Calu3 (cell line): ENCODE results near the gene DBR1. TPM values are rescaled to one million over a fixed set of nuclear protein-coding genes. Genes with fewer than 3 reads are reported as not detected.

Source experiments
- BruUV-seq: library from RNA; stranded (reverse); fragments of 400-500 nt; replicated peaks from 2 replicates; lab custom pipeline; 2021; lab: Mats Ljungman, UMichigan
- CTCF ChIA-PET: fragments of 300-600 bp; sonication (Branson Sonifier 250); formaldehyde crosslinking; loops from one replicate; lab custom pipeline; 2022; ENCODE audit warnings: antibody characterized with exemption; lab: Charles Lee
- DNase-seq: peaks from one replicate; pipeline ENCODE4 v3.0.0; 2022
- H3K27ac Mint-ChIP-seq: one replicate; pipeline ENCODE4 v1.8.0; 2022; ENCODE audit warnings: mixed read lengths; ENCODE audit not compliant: unreplicated experiment
- H3K27me3 Mint-ChIP-seq: one replicate; pipeline ENCODE4 v1.8.0; 2022; ENCODE audit warnings: mixed read lengths; ENCODE audit not compliant: unreplicated experiment
- H3K36me3 Mint-ChIP-seq: one replicate; pipeline ENCODE4 v1.8.0; 2022; ENCODE audit warnings: mild to moderate bottlenecking, moderate library complexity, mixed read lengths; ENCODE audit not compliant: insufficient read depth, unreplicated experiment
- H3K4me1 Mint-ChIP-seq: one replicate; pipeline ENCODE4 v1.8.0; 2022; ENCODE audit warnings: mild to moderate bottlenecking, low read depth, mixed read lengths; ENCODE audit not compliant: unreplicated experiment
- H3K4me3 Mint-ChIP-seq: one replicate; pipeline ENCODE4 v1.8.0; 2022; ENCODE audit warnings: mild to moderate bottlenecking, low read depth, moderate library complexity, mixed read lengths; ENCODE audit not compliant: unreplicated experiment
- H3K9me3 Mint-ChIP-seq: one replicate; pipeline ENCODE4 v1.8.0; 2022; ENCODE audit warnings: low read depth, mixed read lengths; ENCODE audit not compliant: unreplicated experiment
- intact Hi-C: fragments of 100-400 bp; cut with micrococcal nuclease; formaldehyde crosslinking; loops from one replicate; pipeline ENCODE4 v1.10.0; 2022; ENCODE audit not compliant: unreplicated experiment
- total RNA-seq: library from RNA; stranded (reverse); gene quantifications from 2 replicates; pipeline ENCODE4 v1.2.3, GENCODE V29; 2022
- TF ChIP-seq, protein P1 (sequence below): fragments of 200-600 bp; IDR thresholded peaks from one replicate; pipeline ENCODE4 v1.8.0; 2022; ENCODE audit warnings: antibody characterized with exemption; ENCODE audit not compliant: unreplicated experiment

Gene DBR1
- total RNA-seq, 1 experiment from 2014 or later: 30.8 TPM

DNA sequence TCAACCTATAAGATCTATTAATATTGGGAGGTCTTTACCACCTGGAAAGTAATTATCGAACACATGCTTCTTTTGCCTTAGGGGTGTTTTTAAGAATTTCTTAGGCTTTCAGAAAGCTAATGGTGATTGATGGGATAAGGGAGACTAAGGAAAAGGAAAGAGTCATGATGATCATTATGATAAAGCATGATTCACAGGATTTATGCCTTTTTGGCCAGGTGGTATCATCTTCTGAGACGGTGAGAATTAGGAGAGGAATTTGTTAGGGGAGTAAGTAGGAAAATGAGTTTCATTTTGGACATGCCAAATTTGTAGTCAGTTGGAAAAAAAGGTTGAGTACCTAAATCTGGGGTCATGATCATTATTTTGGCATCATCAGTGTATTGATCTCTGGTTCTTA lies 21.3 kb upstream of the DBR1 start:
- Mint-ChIP-seq H3K36me3 (no peaks in the 10 kb centered on the region), H3K4me3 (no peak overlapping the region), H3K4me1 (peaks cover 8% of the 10 kb centered on the region), H3K27ac (no peak overlapping the region), H3K27me3 (no peaks in the 10 kb centered on the region), H3K9me3 (no peaks in the 10 kb centered on the region)
- no peak for DNase-seq
- TF ChIP-seq, protein P1, sequence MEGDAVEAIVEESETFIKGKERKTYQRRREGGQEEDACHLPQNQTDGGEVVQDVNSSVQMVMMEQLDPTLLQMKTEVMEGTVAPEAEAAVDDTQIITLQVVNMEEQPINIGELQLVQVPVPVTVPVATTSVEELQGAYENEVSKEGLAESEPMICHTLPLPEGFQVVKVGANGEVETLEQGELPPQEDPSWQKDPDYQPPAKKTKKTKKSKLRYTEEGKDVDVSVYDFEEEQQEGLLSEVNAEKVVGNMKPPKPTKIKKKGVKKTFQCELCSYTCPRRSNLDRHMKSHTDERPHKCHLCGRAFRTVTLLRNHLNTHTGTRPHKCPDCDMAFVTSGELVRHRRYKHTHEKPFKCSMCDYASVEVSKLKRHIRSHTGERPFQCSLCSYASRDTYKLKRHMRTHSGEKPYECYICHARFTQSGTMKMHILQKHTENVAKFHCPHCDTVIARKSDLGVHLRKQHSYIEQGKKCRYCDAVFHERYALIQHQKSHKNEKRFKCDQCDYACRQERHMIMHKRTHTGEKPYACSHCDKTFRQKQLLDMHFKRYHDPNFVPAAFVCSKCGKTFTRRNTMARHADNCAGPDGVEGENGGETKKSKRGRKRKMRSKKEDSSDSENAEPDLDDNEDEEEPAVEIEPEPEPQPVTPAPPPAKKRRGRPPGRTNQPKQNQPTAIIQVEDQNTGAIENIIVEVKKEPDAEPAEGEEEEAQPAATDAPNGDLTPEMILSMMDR: no peak
- CTCF ChIA-PET: no interaction called here
- intact Hi-C loops: no loop called here
- no TSS peak for BruUV-seq

DNA sequence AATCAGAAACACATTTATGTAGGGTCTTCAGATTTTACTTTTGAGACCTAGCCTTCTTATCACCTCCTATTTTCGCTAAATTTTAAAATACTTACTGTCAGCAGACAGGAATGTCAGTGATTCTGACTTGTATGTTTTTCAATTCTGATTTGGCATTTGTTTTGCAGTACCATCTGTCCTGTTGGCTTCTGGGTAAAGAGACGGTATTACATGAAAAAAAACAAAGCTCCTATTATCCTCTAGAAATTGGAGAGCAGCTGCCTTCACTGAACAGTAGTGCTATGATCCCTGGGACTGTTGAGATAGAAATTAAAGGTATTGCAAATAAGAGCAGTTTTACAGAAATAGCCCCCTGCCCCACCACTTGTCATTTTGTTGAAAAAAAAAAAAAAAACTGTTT lies 20.8 kb upstream of the DBR1 start:
- Mint-ChIP-seq H3K36me3 (no peaks in the 10 kb centered on the region), H3K9me3 (no peaks in the 10 kb centered on the region), H3K27ac (no peak overlapping the region), H3K4me1 (peaks cover 8% of the 10 kb centered on the region), H3K27me3 (no peaks in the 10 kb centered on the region), H3K4me3 (no peak overlapping the region)
- intact Hi-C loops: no loop called here
- CTCF ChIA-PET: no interaction called here
- no peak for DNase-seq
- TF ChIP-seq, protein P1: no peak
- no TSS peak for BruUV-seq

DNA sequence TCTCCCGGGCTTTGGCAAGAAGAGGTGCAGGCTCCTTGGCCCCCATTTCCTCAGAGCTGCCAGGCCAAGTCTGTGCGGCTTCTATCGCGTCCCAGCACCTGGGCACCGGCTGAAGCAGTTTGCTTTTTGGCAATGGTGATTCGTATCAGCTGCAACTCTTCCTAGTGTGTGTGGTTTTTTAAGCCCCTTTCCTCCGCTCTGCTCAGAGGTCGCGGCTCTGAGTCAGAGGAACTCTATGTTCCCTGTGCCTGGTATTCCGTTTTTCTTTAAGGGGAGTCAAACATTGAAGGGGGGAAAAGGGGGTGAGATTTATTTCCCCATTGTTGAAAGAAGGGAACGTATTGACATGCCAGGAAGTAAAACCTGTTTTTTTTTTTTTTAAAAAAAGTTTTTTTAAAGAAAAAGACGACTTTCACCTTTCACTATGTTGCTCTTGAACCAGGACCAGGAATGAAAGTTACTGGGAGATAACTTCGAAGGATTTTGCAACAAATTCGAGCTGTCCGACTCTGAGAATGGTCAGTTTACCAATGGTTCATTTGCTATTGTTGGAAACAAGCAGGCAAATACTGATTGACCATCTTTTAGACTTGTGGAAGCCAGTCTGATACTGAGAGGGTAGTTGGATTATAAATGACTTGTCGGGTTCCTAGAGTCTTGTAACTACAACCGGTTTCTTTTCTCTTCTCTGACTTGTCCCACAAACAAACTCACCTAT lies 13.5 kb upstream of the DBR1 start:
- CTCF ChIA-PET: interaction anchor here (1.1 to 2.0 kb wide), 4 partner anchors 14 to 735 kb away, joined by 3 to 5 read pairs (median 4); partner anchors contain the start of gene DBR1
- H3K27ac Mint-ChIP-seq: peak overlapping the region; percentile 98
- TF ChIP-seq, protein P1: no peak
- intact Hi-C loops: loop anchor here (10.0 kb wide), 1 partner anchor 407 kb away; the partner anchor contains the start of gene CEP70
- peak overlapping the region; percentile 92 for H3K4me3 Mint-ChIP-seq
- no peaks in the 10 kb centered on the region for H3K9me3 Mint-ChIP-seq
- BruUV-seq: TSS peak; percentile 28
- peaks cover 26% of the 10 kb centered on the region for H3K36me3 Mint-ChIP-seq
- peaks cover 32% of the 10 kb centered on the region for H3K4me1 Mint-ChIP-seq
- no peak for DNase-seq
- no peaks in the 10 kb centered on the region for H3K27me3 Mint-ChIP-seq

DNA sequence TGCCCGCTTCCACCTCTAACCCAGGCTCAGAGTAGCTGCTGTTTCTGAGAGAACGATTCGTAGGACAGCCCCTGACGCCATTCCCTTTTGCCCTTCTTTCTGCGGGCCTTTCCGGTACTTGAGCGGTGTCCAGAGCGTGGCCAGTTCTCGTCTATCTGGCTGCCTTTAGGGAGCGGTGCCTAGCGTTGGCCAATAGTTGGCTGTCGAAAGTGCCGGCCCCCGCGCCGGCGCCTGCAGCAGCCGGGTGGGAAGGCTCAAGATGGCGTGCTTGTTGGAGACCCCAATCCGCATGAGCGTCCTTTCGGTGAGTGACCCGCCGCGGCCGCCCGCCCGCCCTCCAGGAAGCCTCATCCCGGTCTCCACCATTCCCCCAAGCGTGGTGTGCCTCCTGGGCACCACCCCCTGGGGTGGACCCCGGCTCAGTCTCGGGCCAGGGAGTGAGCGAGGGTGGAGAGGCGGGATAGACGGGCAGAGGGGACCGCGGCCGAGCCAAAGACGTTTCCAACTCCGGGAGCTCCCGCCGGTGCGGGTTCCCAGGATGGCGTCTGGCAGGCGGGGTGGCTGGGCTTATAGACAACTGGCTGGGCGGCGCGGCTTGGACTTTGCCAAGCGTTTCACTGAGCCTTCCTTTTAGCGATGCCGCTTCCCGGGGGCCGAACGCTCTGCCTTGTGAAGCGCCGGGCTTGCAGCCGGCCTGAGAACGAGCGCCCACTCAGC lies 12.7 kb upstream of the DBR1 start, which contains the start of gene ARMC8:
ARMC8 (plus strand) TSS at position 6 of the 717 bp plus-strand sequence; CDS start at position 260, 254 bp downstream.
- TF ChIP-seq, protein P1: no peak
- Mint-ChIP-seq H3K4me3 (peak within 1 kb of the TSS; percentile 92), H3K9me3 (no peaks in the 10 kb centered on the region), H3K27me3 (no peaks in the 10 kb centered on the region), H3K4me1 (peaks cover 32% of the 10 kb centered on the region), H3K36me3 (peaks cover 26% of the 10 kb centered on the region), H3K27ac (peak within 1 kb of the TSS; percentile 98)
- intact Hi-C loops: loop anchor here (10.0 kb wide), 1 partner anchor 407 kb away; the partner anchor contains the start of gene CEP70
- peak; percentile 66 for DNase-seq
- CTCF ChIA-PET: interaction anchor here (1.1 to 2.0 kb wide), 4 partner anchors 13 to 736 kb away, joined by 3 to 5 read pairs (median 4); partner anchors contain the start of gene DBR1
- BruUV-seq: no TSS peak
